H1 (cell line): Measurements from ENCODE around the gene IGSF1. TPM values are rescaled to one million over a fixed set of nuclear protein-coding genes. Genes with fewer than 3 reads are reported as not detected.

ENCODE experiments used
- CTCF ChIA-PET: fragments of 300-600 bp; sonication (Branson Sonifier 250); formaldehyde crosslinking; loops from one replicate; lab custom pipeline; 2021; ENCODE audit not compliant: partially characterized antibody; lab: Charles Lee
- POLR2A ChIA-PET: fragments of 300-600 bp; sonication (Branson Sonifier 250); formaldehyde crosslinking; loops from one replicate; lab custom pipeline; 2021; ENCODE audit warnings: inconsistent platforms; ENCODE audit not compliant: partially characterized antibody; lab: Charles Lee
- DNase-seq, 2 experiments: peaks; one replicate each; pipeline versions ENCODE4 v3.0.0 to v3.0.0-alpha.2; 2010 to 2022; ENCODE audit warnings: low spot score in 2 of 2, low read depth in 1 of 2, mixed read lengths in 1 of 2
- FAIRE-seq: peaks from 2 replicates; lab custom pipeline; 2011; peaks lifted over from hg19 to GRCh38; lab: Jason Lieb, UNC
- H2AFZ ChIP-seq: 2 replicates; pipeline ENCODE4 v1.8.1; 2012; ENCODE audit warnings: low read length, inconsistent platforms
- H2AK5ac ChIP-seq: 2 replicates; pipeline ENCODE4 v1.6.1; 2013; ENCODE audit warnings: low read depth, low read length
- H2BK120ac ChIP-seq: replicated peaks from 2 replicates; pipeline ENCODE3; 2013; ENCODE audit warnings: low read depth, low read length, inconsistent platforms
- H2BK12ac ChIP-seq: 2 replicates; pipeline ENCODE4 v1.6.1; 2013; ENCODE audit warnings: low read depth, low read length
- H2BK15ac ChIP-seq: 2 replicates; pipeline ENCODE4 v1.6.1; 2013; ENCODE audit warnings: low read length
- H2BK20ac ChIP-seq: 2 replicates; pipeline ENCODE4 v1.6.1; 2013; ENCODE audit warnings: low read length
- H2BK5ac ChIP-seq: 2 replicates; pipeline ENCODE4 v1.6.1; 2013; ENCODE audit warnings: low read depth, low read length
- H3K14ac ChIP-seq: 2 replicates; pipeline ENCODE4 v1.6.1; 2013; ENCODE audit warnings: inconsistent platforms; ENCODE audit not compliant: insufficient read length
- H3K18ac ChIP-seq: 2 replicates; pipeline ENCODE4 v1.6.1; 2013; ENCODE audit warnings: low read length; ENCODE audit errors: extremely low read depth
- H3K23ac ChIP-seq: 2 replicates; pipeline ENCODE4 v1.6.1; 2013; ENCODE audit warnings: inconsistent platforms; ENCODE audit not compliant: insufficient read length
- H3K23me2 ChIP-seq: 2 replicates; pipeline ENCODE4 v1.6.1; 2013; ENCODE audit warnings: low read depth, low read length
- H3K27ac ChIP-seq: 2 replicates; pipeline ENCODE4 v1.6.1; 2011; ENCODE audit warnings: low read depth, low read length, inconsistent platforms
- H3K27me3 ChIP-seq, 4 experiments: replicated peaks in 1 of 4; 1 replicate in 1 of 4; 2 replicates in 3 of 4; pipeline versions ENCODE4 v1.6.1 to v1.8.1; 2011 to 2013; ENCODE audit warnings: low read length in 3 of 4, mild to moderate bottlenecking in 3 of 4, inconsistent platforms in 2 of 4, mixed read lengths in 2 of 4, moderate library complexity in 1 of 4; ENCODE audit not compliant: control insufficient read depth in 3 of 4, insufficient read depth in 3 of 4; ENCODE audit errors: extremely low read depth in 1 of 4
- H3K36me3 ChIP-seq, 4 experiments: 2 replicates each; pipeline versions ENCODE4 v1.6.1 to v1.8.1; 2011 to 2013; ENCODE audit warnings: mild to moderate bottlenecking in 4 of 4, low read length in 3 of 4, moderate library complexity in 2 of 4, control low read depth in 1 of 4, inconsistent platforms in 1 of 4; ENCODE audit not compliant: insufficient read depth in 4 of 4, control insufficient read depth in 2 of 4
- H3K4ac ChIP-seq: replicated peaks from 2 replicates; pipeline ENCODE3; 2013; ENCODE audit warnings: low read length, low read depth, mixed read lengths, inconsistent platforms; ENCODE audit not compliant: insufficient read length
- H3K4me1 ChIP-seq, 4 experiments: replicated peaks in 1 of 4; 1 replicate in 1 of 4; 2 replicates in 3 of 4; pipeline versions ENCODE4 v1.6.1 to v1.8.1; 2011 to 2013; ENCODE audit warnings: low read length in 3 of 4, inconsistent platforms in 2 of 4, mixed read lengths in 1 of 4; ENCODE audit not compliant: insufficient read depth in 4 of 4, control insufficient read depth in 3 of 4
- H3K4me2 ChIP-seq, 2 experiments: 2 replicates each; pipeline versions ENCODE4 v1.6.1 to v1.8.1; 2011 to 2013; ENCODE audit warnings: low read depth in 2 of 2, low read length in 2 of 2, control low read depth in 1 of 2, inconsistent platforms in 1 of 2, mild to moderate bottlenecking in 1 of 2; ENCODE audit not compliant: insufficient read depth in 1 of 2
- H3K4me3 ChIP-seq, 4 experiments: fragments of 200-600, 300-600 bp in 1 of 4; sonication (generic), shearing (Covaris generic), sonication (Bioruptor Twin) in 1 of 4; 2 replicates each; pipeline versions ENCODE4 v1.5.1 to v1.8.1; 2011 to 2016; ENCODE audit warnings: low read length in 4 of 4, low read depth in 3 of 4, control low read depth in 2 of 4, inconsistent platforms in 2 of 4, mild to moderate bottlenecking in 2 of 4, mixed read lengths in 1 of 4, moderate library complexity in 1 of 4; ENCODE audit not compliant: insufficient read depth in 2 of 4; ENCODE audit errors: extremely low read depth in 1 of 4
- H3K56ac ChIP-seq: replicated peaks from 2 replicates; pipeline ENCODE3; 2013; ENCODE audit warnings: low read depth, mild to moderate bottlenecking, mixed read lengths, low read length, inconsistent platforms; ENCODE audit not compliant: insufficient read length
- H3K79me1 ChIP-seq: 2 replicates; pipeline ENCODE4 v1.6.1; 2013; ENCODE audit warnings: low read depth, low read length, control low read depth
- H3K79me2 ChIP-seq, 2 experiments: 2 replicates each; pipeline versions ENCODE4 v1.6.1 to v1.8.1; 2012 to 2013; ENCODE audit warnings: low read length in 2 of 2, mild to moderate bottlenecking in 2 of 2, inconsistent platforms in 1 of 2; ENCODE audit not compliant: insufficient read depth in 2 of 2, control insufficient read depth in 1 of 2
- H3K9ac ChIP-seq, 4 experiments: replicated peaks in 1 of 4; 1 replicate in 1 of 4; 2 replicates in 3 of 4; pipeline versions ENCODE4 v1.6.1 to v1.8.1; 2011 to 2013; ENCODE audit warnings: low read depth in 3 of 4, low read length in 3 of 4, control low read depth in 2 of 4, mild to moderate bottlenecking in 2 of 4, moderate library complexity in 2 of 4, inconsistent platforms in 1 of 4; ENCODE audit errors: extremely low read depth in 1 of 4
- H3K9me3 ChIP-seq, 2 experiments: 2 replicates each; pipeline versions ENCODE4 v1.6.1 to v1.8.1; 2012 to 2013; ENCODE audit warnings: mild to moderate bottlenecking in 2 of 2, moderate library complexity in 2 of 2, control low read depth in 1 of 2, inconsistent platforms in 1 of 2, low read depth in 1 of 2, low read length in 1 of 2, mixed read lengths in 1 of 2; ENCODE audit not compliant: insufficient read depth in 2 of 2
- H4K20me1 ChIP-seq, 2 experiments: replicated peaks in 1 of 2; 2 replicates each; pipeline versions ENCODE3 to v1.8.1; 2011 to 2013; ENCODE audit warnings: inconsistent platforms in 2 of 2, low read length in 2 of 2, mild to moderate bottlenecking in 1 of 2; ENCODE audit not compliant: insufficient read depth in 2 of 2, control insufficient read depth in 1 of 2
- H4K5ac ChIP-seq: 2 replicates; pipeline ENCODE4 v1.6.1; 2013; ENCODE audit warnings: low read length, low read depth, mixed read lengths, inconsistent platforms; ENCODE audit not compliant: insufficient read length
- H4K8ac ChIP-seq: 2 replicates; pipeline ENCODE4 v1.8.0; 2013; ENCODE audit warnings: mild to moderate bottlenecking, moderate library complexity, low read length, inconsistent platforms; ENCODE audit not compliant: insufficient read depth; ENCODE audit errors: extremely low read depth
- H4K91ac ChIP-seq: replicated peaks from 2 replicates; pipeline ENCODE3; 2013; ENCODE audit warnings: low read length, mixed read lengths, inconsistent platforms; ENCODE audit not compliant: insufficient read length
- BRCA1 ChIP-seq: IDR thresholded peaks from 2 replicates; pipeline ENCODE4 v1.6.1; 2012; ENCODE audit warnings: low read depth, low read length, improper control_type of control experiment
- CBX8 ChIP-seq: fragments of 300-800, 300-1000 bp; sonication (generic); IDR thresholded peaks from 2 replicates; pipeline ENCODE4 v1.7.1; 2016; ENCODE audit warnings: low read depth, low read length, borderline replicate concordance
- EP300 ChIP-seq, 2 experiments: IDR thresholded peaks; 1 replicate in 1 of 2; 2 replicates in 1 of 2; pipeline ENCODE4 v1.6.1; 2011 to 2012; ENCODE audit warnings: low read depth in 2 of 2, low read length in 2 of 2, mild to moderate bottlenecking in 2 of 2, borderline replicate concordance in 1 of 2, inconsistent platforms in 1 of 2, moderate library complexity in 1 of 2
- YY1 ChIP-seq: IDR thresholded peaks from 2 replicates; pipeline ENCODE4 v1.6.1; 2011; ENCODE audit warnings: low read depth, mild to moderate bottlenecking, low read length
- WGBS, 2 experiments: shearing (Covaris generic) in 1 of 2; methylation state at CpG; one replicate each; pipeline versions ENCODE4 v1.1.6 to v1.1.7; 2013 to 2015; ENCODE audit warnings: low lambda C conversion rate in 2 of 2, mixed read lengths in 2 of 2, inconsistent platforms in 1 of 2, low coverage in 1 of 2, missing lambda C conversion rate in 1 of 2; ENCODE audit not compliant: insufficient replicate concordance in 2 of 2, insufficient coverage in 1 of 2, insufficient read length in 1 of 2; ENCODE audit errors: extremely low coverage in 1 of 2, missing lambda C conversion rate in 1 of 2; 5-methylcytosine and 5-hydroxymethylcytosine counted together
- polyA plus RNA-seq, 7 experiments: library from polyadenylated mRNA; depleted of rRNA in 3 of 7; stranded (reverse) in 5 of 7; unstranded in 2 of 7; fragments of >200 nt in 5 of 7; fragments of 200-250 nt in 2 of 7; gene quantifications; 1 replicate in 5 of 7; 2 replicates in 1 of 7; 4 replicates in 1 of 7; pipeline versions ENCODE4 v1.2.1 to v1.2.3, GENCODE V29; 2011 to 2013; ENCODE audit warnings: missing spikeins in 2 of 7, mixed read lengths in 2 of 7
- total RNA-seq: library from RNA; stranded (reverse); fragmentation: NEBNext Ultra II Directional; extraction: Animal tissue kit (Norgen Biotek cat#: 25700); gene quantifications from 2 replicates; pipeline ENCODE4 v1.2.1, GENCODE V29; 2021

IGSF1 gene
- total and polyA plus RNA-seq, 2 of the 8 experiments (the other 6 are each of a cell fraction or from before 2014, with no cell fraction given), result 23.1 to 39.9 TPM

DNA sequence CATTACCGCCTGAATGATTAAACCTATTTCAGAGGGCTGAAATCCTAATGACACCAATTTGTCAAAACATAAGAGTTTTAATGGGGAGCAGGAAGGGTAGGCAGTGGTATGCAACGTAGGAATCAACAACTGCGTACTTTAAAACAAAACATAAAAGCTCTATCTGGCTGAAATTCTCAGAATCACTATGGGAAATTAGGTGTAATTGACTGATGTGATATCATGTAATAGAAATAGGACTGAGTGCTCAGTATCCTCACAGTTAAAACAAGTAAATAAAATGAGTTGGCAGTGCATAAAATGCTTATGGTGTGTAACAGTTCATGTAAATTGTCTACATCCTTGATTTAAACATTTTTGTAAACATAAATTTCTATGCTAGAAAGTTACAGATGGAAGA is 13.6 kb upstream of the IGSF1 start:
- Histone ChIP-seq H3K18ac (no peak overlapping the region), H4K20me1 (no peaks in the 10 kb centered on the region), H2BK5ac (no peak overlapping the region), H4K91ac (no peak overlapping the region), H3K56ac (no peak overlapping the region), H3K23ac (no peak overlapping the region), H2AK5ac (no peak overlapping the region), H3K27ac (no peak overlapping the region), H3K79me2 (no peaks in the 10 kb centered on the region), H3K9ac (no peak overlapping the region), H2BK12ac (no peak overlapping the region), H2BK20ac (no peak overlapping the region), H2BK15ac (no peak overlapping the region), H3K14ac (no peak overlapping the region), H3K36me3 (no peaks in the 10 kb centered on the region), H3K4me2 (no peak overlapping the region), H2AFZ (no peak overlapping the region), H3K27me3 (no peaks in the 10 kb centered on the region), H3K23me2 (no peaks in the 10 kb centered on the region), H4K5ac (no peak overlapping the region), H3K79me1 (no peaks in the 10 kb centered on the region), H2BK120ac (no peak overlapping the region), H3K4ac (no peak overlapping the region), H4K8ac (no peak overlapping the region), H3K4me1 (peaks cover 0 to 3% (median 0%) of the 10 kb centered on the region in 4 experiments; a peak in 2 of 7 replicates), H3K4me3 (no peak overlapping the region), H3K9me3 (no peaks in the 10 kb centered on the region)
- FAIRE-seq (no peak), DNase-seq (no peak)
- POLR2A ChIA-PET, result interaction anchor here (1.6 kb wide), 1 partner anchor 14 kb away, joined by 5 read pairs; the partner anchor contains the start of gene IGSF1
- WGBS, 2 experiments, result 83% methylated on average over 3 of the region's 3 CpGs; no CpG with 5 or more reads in 1 of the 2 experiments
- TF ChIP-seq CBX8 (no peak), EP300 (IDR thresholded peaks at IDR 0.05; ENCODE audit: borderline replicate concordance in 1 of 2, low read depth in 2 of 2, low read length in 2 of 2) (no peak), YY1 (no peak), BRCA1 (no peak)
- CTCF ChIA-PET, result interaction anchor here (1.6 to 1.7 kb wide), 2 partner anchors 40 to 63 kb away, joined by 5 to 6 read pairs; no protein-coding TSS in a partner anchor
